Heart left ventricle (tissue), 13 donors: Measurements from ENCODE around the gene KIFAP3.

Experiments
- CTCF ChIP-seq, 12 donors: fragments of 200-600 bp; sonication (generic) in 4 of 12; IDR thresholded peaks; one replicate each; pipeline versions ENCODE4 v1.5.0 to v1.8.0; 2018 to 2022; ENCODE audit warnings: antibody characterized with exemption in 12 of 12, mild to moderate bottlenecking in 5 of 12
- POLR2A ChIP-seq, 2 donors: fragments of 450-650 bp; IDR thresholded peaks; one replicate each; pipeline ENCODE4 v1.6.1; 2017; ENCODE audit warnings: antibody characterized with exemption in 2 of 2, mild to moderate bottlenecking in 2 of 2, moderate library complexity in 2 of 2
- donor health status: ischemic (EF 13 %, LVEDD 7.1; RV severe dilation, severe dysfunction).
- donor health status: DM: no; HTN: yes; CAD: no.
- donor health status: DM: no; HTN: no; CAD: no.
- donor health status: ischemic (EF 25% LVEDD 6.9; RV normal size, moderate dysfunction).
- donor health status: ischemic (EF 25% LVEDD 5.7; RV mildly dilated, moderate dysfunction).
- donor health status: ischemic (EF 35%, LVEDD 5.7; RV mildly dilated, moderate dysfunction).
- donor health status: nonischemic (EF 11% LVEDD 7.7; RV severe dilation, severe dysfunction).
- donor health status: DM: yes; HTN: yes; CAD: no.
- donor health status: PGD.
- donor health status: ischemic (EF 29% LVEDD 5.4; RV normal size, mild dysfunction).
- donor health status: nonischemic (EF 23%, LVEDD 6.1; RV moderate dilation, normal function).

GRCh38 chr1:169941982-169942830 is 132.3 kb downstream of the KIFAP3 start:
- no peak for TF ChIP-seq CTCF (IDR thresholded peaks at IDR 0.05)
- TF ChIP-seq POLR2A (IDR thresholded peaks at IDR 0.05): no peak
